Caco-2 (cell line): ENCODE results near the gene REC8. TPM values are rescaled to one million over a fixed set of nuclear protein-coding genes. Genes with fewer than 3 reads are reported as not detected.
A peak's percentile ranks its signal among the peaks of the same experiment; 100 is the strongest.

Experiments
- BruUV-seq: library from RNA; stranded (reverse); fragments of 400-500 nt; replicated peaks from 2 replicates; lab custom pipeline; 2021; lab: Mats Ljungman, UMichigan
- CTCF ChIA-PET: fragments of 300-600 bp; sonication (Branson Sonifier 250); formaldehyde crosslinking; loops from one replicate; lab custom pipeline; 2022; ENCODE audit warnings: antibody characterized with exemption; lab: Charles Lee
- POLR2A ChIA-PET: fragments of 300-600 bp; sonication (Branson Sonifier 250); formaldehyde crosslinking; loops from one replicate; lab custom pipeline; 2022; ENCODE audit warnings: antibody characterized with exemption; lab: Charles Lee
- DNase-seq, 2 experiments: peaks; one replicate each; pipeline versions ENCODE4 v3.0.0 to v3.0.0-alpha.2; 2020 to 2022
- H3K27me3 ChIP-seq: replicated peaks from 2 replicates; pipeline ENCODE4 v1.6.0; 2011; ENCODE audit warnings: low read length; ENCODE audit not compliant: control insufficient read depth, insufficient read depth
- H3K36me3 ChIP-seq: 2 replicates; pipeline ENCODE4 v1.5.1; 2011; ENCODE audit warnings: low read length; ENCODE audit not compliant: control insufficient read depth, insufficient read depth
- H3K4me1 ChIP-seq: fragments of 250-450 bp; sonication (Bioruptor Pico); 2 replicates; pipeline ENCODE4 v1.5.1; 2020; ENCODE audit warnings: mild to moderate bottlenecking
- H3K4me3 ChIP-seq: 2 replicates; pipeline ENCODE4 v1.5.1; 2011; ENCODE audit warnings: low read depth, mild to moderate bottlenecking, control low read depth, low read length
- H3K9me3 ChIP-seq: fragments of 250-450 bp; sonication (Bioruptor Pico); 2 replicates; pipeline ENCODE4 v1.5.1; 2020; ENCODE audit warnings: mild to moderate bottlenecking, moderate library complexity
- H3K27ac Mint-ChIP-seq: one replicate; pipeline ENCODE4 v1.8.0; 2022; ENCODE audit warnings: mixed read lengths; ENCODE audit not compliant: unreplicated experiment
- H3K27me3 Mint-ChIP-seq: one replicate; pipeline ENCODE4 v1.8.0; 2022; ENCODE audit warnings: mixed read lengths; ENCODE audit not compliant: insufficient read depth, unreplicated experiment
- H3K36me3 Mint-ChIP-seq: one replicate; pipeline ENCODE4 v1.8.0; 2022; ENCODE audit warnings: mild to moderate bottlenecking, mixed read lengths; ENCODE audit not compliant: insufficient read depth, unreplicated experiment
- H3K4me1 Mint-ChIP-seq: one replicate; pipeline ENCODE4 v1.8.0; 2022; ENCODE audit warnings: low read depth, mixed read lengths; ENCODE audit not compliant: unreplicated experiment
- H3K4me3 Mint-ChIP-seq: one replicate; pipeline ENCODE4 v1.8.0; 2022; ENCODE audit warnings: mild to moderate bottlenecking, moderate library complexity, mixed read lengths; ENCODE audit not compliant: unreplicated experiment
- H3K9me3 Mint-ChIP-seq: one replicate; pipeline ENCODE4 v1.8.0; 2022; ENCODE audit warnings: mixed read lengths; ENCODE audit not compliant: unreplicated experiment
- CTCF ChIP-seq, 2 experiments: fragments of 200-600 bp in 1 of 2; IDR thresholded peaks; 1 replicate in 1 of 2; 2 replicates in 1 of 2; pipeline versions ENCODE4 v1.5.1 to v1.8.0; 2011 to 2022; ENCODE audit warnings: antibody characterized with exemption in 1 of 2, control low read depth in 1 of 2, inconsistent platforms in 1 of 2, low read depth in 1 of 2, low read length in 1 of 2, mild to moderate bottlenecking in 1 of 2, moderate library complexity in 1 of 2; ENCODE audit not compliant: insufficient read depth in 1 of 2, severe bottlenecking in 1 of 2, unreplicated experiment in 1 of 2
- intact Hi-C: fragments of 100-400 bp; cut with micrococcal nuclease; formaldehyde crosslinking; loops from one replicate; pipeline ENCODE4 v1.10.0; 2022; ENCODE audit not compliant: unreplicated experiment
- total RNA-seq: library from RNA; stranded (reverse); gene quantifications from 2 replicates; pipeline ENCODE4 v1.2.3, GENCODE V29; 2022

The REC8 gene
- total RNA-seq, 1 experiment from 2014 or later = 8.4 TPM

- ChIA-PET CTCF (interaction anchor here (0.6 to 1.2 kb wide), 2 partner anchors 27 to 109 kb away, joined by 3 read pairs; partner anchors contain the start of gene IRF9), POLR2A (interaction anchor here (0.6 kb wide), 1 partner anchor 8 kb away, joined by 3 read pairs; the partner anchor contains the start of gene EMC9)
- Mint-ChIP-seq H3K4me3 (no peak overlapping the region), H3K27ac (no peak overlapping the region), H3K27me3 (no peaks in the 10 kb centered on the region), H3K36me3 (peaks cover 2% of the 10 kb centered on the region), H3K9me3 (no peaks in the 10 kb centered on the region), H3K4me1 (peaks cover 20% of the 10 kb centered on the region)
- Histone ChIP-seq H3K27me3 (no peaks in the 10 kb centered on the region), H3K36me3 (no peaks in the 10 kb centered on the region; the same call in 1 of the 2 replicates), H3K9me3 (no peaks in the 10 kb centered on the region), H3K4me3 (no peak overlapping the region), H3K4me1 (no peaks in the 10 kb centered on the region; the same call in 1 of the 2 replicates)
- no peak for DNase-seq
- no TSS peak for BruUV-seq
- intact Hi-C loops = no loop called here
- TF ChIP-seq CTCF (IDR thresholded peaks at IDR 0.05; ENCODE audit: insufficient read depth in 1 of 2, low read depth in 1 of 2, low read length in 1 of 2, severe bottlenecking in 1 of 2, unreplicated experiment in 1 of 2) = no peak
These were observed 38.1 kb upstream of the REC8 start for GRCh38 chr14:24133735-24134134.

- Mint-ChIP-seq H3K36me3 (peaks cover 14% of the 10 kb centered on the region), H3K4me3 (peak overlapping the region; percentile 77), H3K27me3 (no peaks in the 10 kb centered on the region), H3K27ac (peak overlapping the region; percentile 33), H3K9me3 (no peaks in the 10 kb centered on the region), H3K4me1 (peaks cover 32% of the 10 kb centered on the region)
- BruUV-seq = no TSS peak
- Histone ChIP-seq H3K27me3 (no peaks in the 10 kb centered on the region), H3K9me3 (no peaks in the 10 kb centered on the region), H3K4me3 (peak overlapping the region; percentile 90), H3K4me1 (no peaks in the 10 kb centered on the region; the same call in 1 of the 2 replicates), H3K36me3 (peaks cover 3% of the 10 kb centered on the region)
- no peak for DNase-seq
- intact Hi-C loops = no loop called here
- CTCF ChIA-PET = interaction anchor here (0.7 to 2.4 kb wide), 10 partner anchors 11 to 1722 kb away, joined by 3 to 17 read pairs (median 8); partner anchors contain the start of genes DCAF11, IRF9, NRL and PSME2
- TF ChIP-seq CTCF (IDR thresholded peaks at IDR 0.05; ENCODE audit: insufficient read depth in 1 of 2, low read depth in 1 of 2, low read length in 1 of 2, severe bottlenecking in 1 of 2, unreplicated experiment in 1 of 2) = no peak
- POLR2A ChIA-PET = interaction anchor here (1.5 to 3.1 kb wide), 4 partner anchors 11 to 42 kb away, joined by 7 to 57 read pairs (median 16); partner anchors contain the start of genes DCAF11, IRF9, NRL and PCK2
These were observed 36.4 kb upstream of the REC8 start for GRCh38 chr14:24135584-24135833.

- H3K27ac Mint-ChIP-seq = peak within 1 kb of the TSS; percentile 57
- H3K4me1 Mint-ChIP-seq = peaks cover 32% of the 10 kb centered on the region
- peak within 1 kb of the TSS; percentile 77 for H3K4me3 Mint-ChIP-seq
- intact Hi-C loops = loop anchor here (1.0 kb wide), 2 partner anchors 11 to 21 kb away; partner anchors contain the start of gene RNF31
- Histone ChIP-seq H3K36me3 (peaks cover 3% of the 10 kb centered on the region), H3K27me3 (no peaks in the 10 kb centered on the region), H3K4me1 (no peaks in the 10 kb centered on the region; the same call in 1 of the 2 replicates), H3K4me3 (peak within 1 kb of the TSS; percentile 90), H3K9me3 (no peaks in the 10 kb centered on the region)
- DNase-seq = peak; percentile 94 to 95
- H3K36me3 Mint-ChIP-seq = peaks cover 17% of the 10 kb centered on the region
- no TSS peak for BruUV-seq
- no peaks in the 10 kb centered on the region for H3K9me3 Mint-ChIP-seq
- H3K27me3 Mint-ChIP-seq = no peaks in the 10 kb centered on the region
- TF ChIP-seq CTCF (IDR thresholded peaks at IDR 0.05; ENCODE audit: insufficient read depth in 1 of 2, low read depth in 1 of 2, low read length in 1 of 2, severe bottlenecking in 1 of 2, unreplicated experiment in 1 of 2) = no peak
- POLR2A ChIA-PET = interaction anchor here (0.6 to 3.1 kb wide), 6 partner anchors 11 to 105 kb away, joined by 3 to 57 read pairs (median 10); partner anchors contain the start of genes DCAF11, IRF9, NRL and PCK2
- CTCF ChIA-PET = interaction anchor here (0.7 to 2.4 kb wide), 10 partner anchors 11 to 1723 kb away, joined by 3 to 17 read pairs (median 8); partner anchors contain the start of genes DCAF11, IRF9, NRL and PSME2
These were observed 35.8 kb upstream of the REC8 start, which contains the start of gene PSME1 for GRCh38 chr14:24135834-24136683. PSME1 (plus strand) TSS chr14:24136194; CDS start chr14:24136263, 69 bp downstream.
